Body of pancreas (tissue), 4 donors: ENCODE results near the gene GTPBP8. TPM values are rescaled to one million over a fixed set of nuclear protein-coding genes. Genes with fewer than 3 reads are reported as not detected.

Experiments used
- ATAC-seq: fragments of 150-250 bp; one replicate; pipeline ENCODE4 v1.9.1; 2016
- DNase-seq, 4 donors: peaks; one replicate each; pipeline ENCODE4 v3.0.0-alpha.2; 2019
- H3K27ac ChIP-seq, 4 donors: fragments of 200-600 bp; sonication (generic); 1 replicate in 3 of 4; 2 replicates in 1 of 4; pipeline versions ENCODE4 v1.5.1 to v1.6.1; 2016 to 2019; ENCODE audit warnings: mild to moderate bottlenecking in 1 of 4, mixed read lengths in 1 of 4, moderate library complexity in 1 of 4
- H3K27me3 ChIP-seq, 2 donors: fragments of 200-600 bp; sonication (generic); one replicate each; pipeline ENCODE4 v1.6.0; 2016; ENCODE audit warnings: mild to moderate bottlenecking in 1 of 2
- H3K36me3 ChIP-seq, 2 donors: fragments of 200-600 bp; sonication (generic); replicated peaks in 1 of 2; 2 replicates each; pipeline ENCODE4 v1.5.1; 2016; ENCODE audit warnings: low read depth in 2 of 2; ENCODE audit not compliant: insufficient read depth in 1 of 2
- H3K4me1 ChIP-seq: fragments of 200-600 bp; sonication (generic); one replicate; pipeline ENCODE4 v1.6.0; 2016
- H3K4me3 ChIP-seq, 2 donors: fragments of 200-600 bp; sonication (generic); 1 replicate in 1 of 2; 2 replicates in 1 of 2; pipeline ENCODE4 v1.5.1; 2016 to 2019
- H3K9me3 ChIP-seq, 3 donors: fragments of 200-600 bp; sonication (generic); 1 replicate in 2 of 3; 2 replicates in 1 of 3; pipeline ENCODE4 v1.5.1; 2016
- CTCF ChIP-seq, 7 experiments: fragments of 450-650 bp in 4 of 7; fragments of 200-600 bp in 3 of 7; sonication (generic) in 3 of 7; IDR thresholded peaks; one replicate each; pipeline ENCODE4 v1.5.1; 2016 to 2019; ENCODE audit warnings: antibody characterized with exemption in 7 of 7
- POLR2A ChIP-seq, 3 donors: fragments of 450-650 bp; IDR thresholded peaks; one replicate each; pipeline ENCODE4 v1.6.1; 2016; ENCODE audit warnings: antibody characterized with exemption in 3 of 3, mild to moderate bottlenecking in 2 of 3
- WGBS, 2 donors: methylation state at CpG; one replicate each; pipeline ENCODE4 v1.1.5; 2017; 5-methylcytosine and 5-hydroxymethylcytosine counted together
- intact Hi-C: fragments of 100-400 bp; cut with DNase I; formaldehyde crosslinking; loops from one replicate; pipeline ENCODE4 v1.15.1; 2023
- total RNA-seq, 2 donors: library from RNA; depleted of rRNA; stranded (reverse); fragments of >200 nt; gene quantifications; one replicate each; pipeline ENCODE4 v1.1.0, GENCODE V29; 2016

The GTPBP8 gene
- total RNA-seq, 2 donors from 2014 or later, result 10.6 to 13.2 TPM

GRCh38 chr3:113005611-113006010 lies 14.8 kb downstream of the GTPBP8 start:
- no peak for DNase-seq
- intact Hi-C loops, result no loop called here

DNA sequence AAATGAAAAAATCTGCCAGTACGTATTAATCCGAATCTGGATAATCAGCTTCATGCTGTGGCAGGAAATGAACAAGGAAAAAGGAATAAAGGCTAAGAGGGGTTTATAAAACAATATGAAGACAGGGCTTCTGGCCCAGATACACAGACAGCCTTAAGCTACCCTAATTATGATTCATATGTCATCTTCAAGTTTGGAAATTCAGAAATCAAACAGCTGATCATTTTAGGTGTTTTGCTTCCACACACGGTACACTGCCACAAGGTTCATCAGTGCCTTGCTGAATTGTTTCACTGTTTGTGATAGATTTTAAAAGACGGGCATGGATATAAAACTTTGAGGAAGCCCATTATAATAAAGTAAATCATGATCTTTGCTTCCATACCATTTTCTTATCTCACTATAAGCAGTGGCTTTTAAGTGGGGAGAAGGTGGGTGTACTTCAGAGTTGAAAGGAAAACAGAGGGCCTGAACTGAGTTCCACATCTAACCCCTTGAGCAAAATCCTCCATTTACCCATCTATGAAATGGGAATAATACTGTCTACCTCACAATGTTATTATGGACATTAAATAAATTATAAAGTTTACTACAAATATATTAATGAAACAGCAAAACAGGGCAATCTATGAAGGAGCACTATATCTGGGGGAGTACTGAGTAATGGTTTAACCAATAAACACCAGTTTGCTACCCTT lies 15.7 kb downstream of the GTPBP8 start:
- Histone ChIP-seq H3K27ac (no peak overlapping the region), H3K4me1 (no peaks in the 10 kb centered on the region), H3K4me3 (no peak overlapping the region), H3K27me3 (no peaks in the 10 kb centered on the region), H3K9me3 (no peaks in the 10 kb centered on the region), H3K36me3 (peaks cover 0 to 33% of the 10 kb centered on the region in 2 donors)
- DNase-seq (no peak), ATAC-seq (no peak)
- intact Hi-C loops, result no loop called here
- TF ChIP-seq POLR2A (IDR thresholded peaks at IDR 0.05), result no peak
- no peak for TF ChIP-seq CTCF (IDR thresholded peaks at IDR 0.05)
- WGBS, 2 donors, result 81 to 87% methylated on average over 4 of the region's 4 CpGs

More at GRCh38 chr3:113005611-113006010, 14.8 kb downstream of the GTPBP8 start:
- Histone ChIP-seq H3K9me3 (no peaks in the 10 kb centered on the region), H3K4me1 (no peaks in the 10 kb centered on the region), H3K27me3 (no peaks in the 10 kb centered on the region), H3K27ac (no peak overlapping the region), H3K4me3 (no peak overlapping the region), H3K36me3 (peaks cover 0 to 32% of the 10 kb centered on the region in 2 donors)
- ATAC-seq, result no peak
- TF ChIP-seq POLR2A (IDR thresholded peaks at IDR 0.05), result no peak
- TF ChIP-seq CTCF (IDR thresholded peaks at IDR 0.05), result no peak
- 77 to 81% methylated on average over 7 of the region's 7 CpGs for WGBS, 2 donors

DNA sequence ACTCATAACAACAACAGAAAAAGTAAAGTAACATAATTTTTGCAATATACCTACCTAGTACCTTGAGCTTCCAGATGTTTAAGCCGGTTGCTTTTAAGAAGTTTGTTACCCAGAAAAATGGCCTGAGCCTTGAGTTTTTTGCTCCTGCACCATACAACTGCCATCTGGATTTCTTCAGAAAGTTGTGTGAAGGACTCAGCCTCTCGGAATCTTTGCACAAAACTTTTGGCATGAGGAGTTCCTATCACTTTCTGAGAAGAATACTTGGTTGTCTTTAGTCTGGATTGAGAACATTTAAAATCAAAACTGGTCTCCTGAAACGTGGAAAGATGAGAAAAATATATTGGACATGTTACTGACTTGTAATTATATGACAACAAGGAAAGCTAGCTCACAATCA lies 17.3 kb downstream of the GTPBP8 start:
- no peak overlapping the region for H3K4me3 ChIP-seq
- no peak overlapping the region for H3K27ac ChIP-seq
- intact Hi-C loops, result no loop called here
- ATAC-seq (no peak), DNase-seq (no peak)
- no peaks in the 10 kb centered on the region for H3K9me3 ChIP-seq
- H3K27me3 ChIP-seq, result no peaks in the 10 kb centered on the region
- no peak for TF ChIP-seq POLR2A (IDR thresholded peaks at IDR 0.05)
- TF ChIP-seq CTCF (IDR thresholded peaks at IDR 0.05), result no peak
- WGBS, 2 donors, result 72 to 76% methylated on average over 3 of the region's 3 CpGs
- H3K36me3 ChIP-seq, result peaks cover 0 to 31% of the 10 kb centered on the region in 2 donors
- no peaks in the 10 kb centered on the region for H3K4me1 ChIP-seq

- TF ChIP-seq CTCF (IDR thresholded peaks at IDR 0.05), result no peak
- TF ChIP-seq POLR2A (IDR thresholded peaks at IDR 0.05), result no peak
- intact Hi-C loops, result no loop called here
- ATAC-seq (no peak), DNase-seq (no peak)
- peaks cover 0 to 10% of the 10 kb centered on the region in 2 donors for H3K36me3 ChIP-seq
- no peaks in the 10 kb centered on the region for H3K9me3 ChIP-seq
- H3K4me3 ChIP-seq, result no peak overlapping the region
- H3K4me1 ChIP-seq, result peaks cover 15% of the 10 kb centered on the region
- no peak overlapping the region for H3K27ac ChIP-seq
- H3K27me3 ChIP-seq, result no peaks in the 10 kb centered on the region
Observed at GRCh38 chr3:113013593-113013992, 22.8 kb downstream of the GTPBP8 start.
